Measurements from ENCODE around the gene PROKR1.

PROKR1 gene

GRCh38 chr2:68696554-68696953, 53.2 kb downstream of the PROKR1 start:
- DNase-seq (ENCODE audit: low read depth), result no peak

DNA sequence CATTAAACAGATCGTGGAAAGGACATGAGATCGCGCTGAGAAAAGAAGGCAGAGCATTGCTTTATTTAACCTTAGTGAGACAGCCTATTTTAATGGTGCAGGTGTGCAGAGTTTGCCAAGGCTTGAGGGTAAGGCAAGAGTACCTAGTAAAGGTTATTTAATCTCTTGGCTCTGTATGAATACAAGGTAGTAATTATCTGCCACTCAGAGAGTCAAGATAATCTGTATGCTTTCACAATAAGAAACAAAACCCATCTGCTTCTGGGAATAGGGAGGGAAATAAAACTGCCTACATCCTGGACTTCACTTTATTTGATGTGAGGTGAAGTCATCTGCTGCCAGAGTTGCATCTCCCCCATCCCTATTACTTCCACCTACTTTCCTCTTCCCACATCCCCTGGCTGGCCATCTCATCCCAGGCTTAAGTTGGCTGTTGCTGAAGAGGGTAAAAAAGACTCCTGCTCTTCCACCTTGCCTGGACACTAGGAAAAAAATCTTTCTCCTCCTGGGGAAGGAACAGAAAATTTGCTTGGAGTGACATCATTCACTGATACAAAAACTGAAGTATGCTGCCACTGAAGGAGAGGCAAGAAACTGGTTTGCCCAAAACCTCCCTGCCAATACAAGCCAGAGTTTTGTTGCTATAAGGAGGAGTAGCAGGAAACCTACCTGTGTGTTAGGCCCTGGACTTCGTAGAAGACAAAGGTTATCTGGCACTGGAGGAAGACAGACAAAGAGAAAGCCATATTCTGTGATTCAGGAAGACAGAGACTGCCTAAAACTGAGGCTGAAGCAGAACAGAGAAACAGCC, 55.4 kb downstream of the PROKR1 start:
- H3K4me3 ChIP-seq (ENCODE audit: low read length), result no peak overlapping the region
- TF ChIP-seq, protein P1, sequence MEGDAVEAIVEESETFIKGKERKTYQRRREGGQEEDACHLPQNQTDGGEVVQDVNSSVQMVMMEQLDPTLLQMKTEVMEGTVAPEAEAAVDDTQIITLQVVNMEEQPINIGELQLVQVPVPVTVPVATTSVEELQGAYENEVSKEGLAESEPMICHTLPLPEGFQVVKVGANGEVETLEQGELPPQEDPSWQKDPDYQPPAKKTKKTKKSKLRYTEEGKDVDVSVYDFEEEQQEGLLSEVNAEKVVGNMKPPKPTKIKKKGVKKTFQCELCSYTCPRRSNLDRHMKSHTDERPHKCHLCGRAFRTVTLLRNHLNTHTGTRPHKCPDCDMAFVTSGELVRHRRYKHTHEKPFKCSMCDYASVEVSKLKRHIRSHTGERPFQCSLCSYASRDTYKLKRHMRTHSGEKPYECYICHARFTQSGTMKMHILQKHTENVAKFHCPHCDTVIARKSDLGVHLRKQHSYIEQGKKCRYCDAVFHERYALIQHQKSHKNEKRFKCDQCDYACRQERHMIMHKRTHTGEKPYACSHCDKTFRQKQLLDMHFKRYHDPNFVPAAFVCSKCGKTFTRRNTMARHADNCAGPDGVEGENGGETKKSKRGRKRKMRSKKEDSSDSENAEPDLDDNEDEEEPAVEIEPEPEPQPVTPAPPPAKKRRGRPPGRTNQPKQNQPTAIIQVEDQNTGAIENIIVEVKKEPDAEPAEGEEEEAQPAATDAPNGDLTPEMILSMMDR (IDR thresholded peaks at IDR 0.05; ENCODE audit: insufficient read depth, low read depth, low read length, missing control alignments), result no peak
- DNase-seq (ENCODE audit: low read depth), result no peak

More at GRCh38 chr2:68696554-68696953, 53.2 kb downstream of the PROKR1 start:
- no peak overlapping the region for H3K4me3 ChIP-seq (ENCODE audit: low read length)
- TF ChIP-seq, protein P1 (IDR thresholded peaks at IDR 0.05; ENCODE audit: insufficient read depth, low read depth, low read length, missing control alignments), result no peak

- DNase-seq (ENCODE audit: low read depth), result no peak
- no peak overlapping the region for H3K4me3 ChIP-seq (ENCODE audit: low read length)
- TF ChIP-seq, protein P1 (IDR thresholded peaks at IDR 0.05; ENCODE audit: insufficient read depth, low read depth, low read length, missing control alignments), result no peak
These were observed 57.2 kb downstream of the PROKR1 start for GRCh38 chr2:68700560-68700959.

DNA sequence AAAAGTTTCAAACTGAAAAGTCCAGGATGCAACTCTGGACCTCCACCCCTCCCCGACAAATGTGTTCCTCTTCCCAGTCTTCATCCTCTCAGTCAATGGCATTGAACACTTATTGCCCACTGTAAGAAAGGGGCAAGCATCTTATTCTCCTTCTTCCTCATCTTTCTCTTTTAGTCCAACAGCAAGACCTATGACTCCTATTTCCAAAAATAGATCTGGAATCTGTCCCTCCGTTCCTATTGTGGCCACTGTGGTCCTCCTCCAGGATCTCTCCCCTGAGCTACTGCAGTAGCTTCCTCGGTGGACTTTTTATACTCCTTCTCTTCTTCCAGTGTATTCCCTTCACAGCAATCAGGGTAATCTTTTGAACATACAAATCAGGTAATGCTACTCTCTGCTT, 63.3 kb downstream of the PROKR1 start:
- DNase-seq (ENCODE audit: low read depth), result no peak
- TF ChIP-seq, protein P1 (IDR thresholded peaks at IDR 0.05; ENCODE audit: insufficient read depth, low read depth, low read length, missing control alignments), result no peak
- H3K4me3 ChIP-seq (ENCODE audit: low read length), result no peak overlapping the region
